ENCODE measurements around the gene CPEB4.
A peak's percentile ranks its signal among the peaks of the same experiment; 100 is the strongest.

CPEB4 gene

DNA sequence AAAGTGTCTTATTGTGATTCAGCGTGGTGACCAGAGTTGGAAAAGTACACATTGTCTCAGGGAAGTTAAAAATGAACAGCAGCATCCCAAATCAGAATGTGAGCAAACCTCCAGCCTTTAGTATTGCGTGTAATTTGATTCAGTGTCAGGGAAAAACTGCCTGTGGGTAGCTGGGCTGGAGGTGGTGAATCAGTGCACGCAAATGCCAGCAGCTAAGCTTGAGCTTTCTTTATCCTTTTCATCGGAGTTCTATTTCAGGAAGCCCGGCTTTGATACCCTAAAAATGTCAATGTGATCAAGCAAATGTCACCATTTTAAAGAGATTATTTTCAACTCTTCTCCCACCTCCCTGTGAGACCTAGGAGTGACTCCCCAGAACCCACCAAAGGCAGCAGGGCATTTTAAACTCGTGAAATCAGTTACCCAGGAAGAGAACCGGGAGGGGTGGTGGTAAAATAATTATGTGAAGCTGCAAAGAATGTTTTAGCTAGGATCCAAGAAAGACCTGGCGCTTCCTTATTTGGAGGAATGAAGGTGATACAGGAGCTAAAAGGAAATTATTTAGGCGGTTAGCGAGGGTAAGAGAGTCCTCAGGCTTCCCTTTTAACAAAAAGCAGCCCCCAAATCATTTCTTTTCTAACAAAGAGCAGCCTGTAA, 75.2 kb downstream of the CPEB4 start:
- TF ChIP-seq CTCF (IDR thresholded peaks at IDR 0.05; ENCODE audit: low read depth, low read length): no peak
- peak overlapping the region; percentile 22 for H3K4me3 ChIP-seq (ENCODE audit: low read depth, low read length)

DNA sequence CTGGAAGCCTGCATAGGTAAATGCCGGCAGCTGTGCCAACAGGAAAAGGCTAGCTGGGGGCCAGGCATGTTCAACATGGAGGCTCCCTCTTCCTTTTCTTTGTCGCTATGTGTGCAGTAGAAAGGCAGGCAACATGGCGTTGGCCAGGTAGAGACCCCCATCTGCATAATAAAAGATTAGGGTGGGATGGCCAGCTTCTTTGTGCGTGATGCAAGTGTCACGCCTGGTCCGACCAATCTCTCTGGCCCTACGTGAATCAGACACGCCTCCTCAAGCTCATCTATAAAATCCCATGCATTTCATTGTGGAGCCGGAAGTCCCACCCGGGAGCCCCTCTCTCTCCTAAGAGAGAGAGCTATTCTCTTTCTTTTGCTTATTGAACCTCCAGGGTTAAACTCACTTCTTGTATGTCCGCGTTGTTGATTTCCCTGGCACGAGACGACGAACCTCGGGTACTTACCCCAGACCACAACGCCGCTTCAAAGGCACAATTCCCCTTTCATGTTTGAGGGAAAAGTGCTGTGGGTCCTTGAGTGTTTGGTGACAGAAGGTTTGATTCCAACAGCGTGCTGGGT, 75.8 kb downstream of the CPEB4 start:
- TF ChIP-seq CTCF (IDR thresholded peaks at IDR 0.05; ENCODE audit: low read depth, low read length): no peak
- H3K4me3 ChIP-seq (ENCODE audit: low read depth, low read length): no peak overlapping the region

- TF ChIP-seq CTCF (IDR thresholded peaks at IDR 0.05; ENCODE audit: low read depth, low read length): no peak
- H3K4me3 ChIP-seq (ENCODE audit: low read depth, low read length): no peak overlapping the region
These were observed 76.4 kb downstream of the CPEB4 start for GRCh38 chr5:173964506-173964905.

- H3K4me3 ChIP-seq (ENCODE audit: low read depth, low read length): no peak overlapping the region
- TF ChIP-seq CTCF (IDR thresholded peaks at IDR 0.05; ENCODE audit: low read depth, low read length): no peak
These were observed 79.1 kb downstream of the CPEB4 start for GRCh38 chr5:173967241-173967640.

DNA sequence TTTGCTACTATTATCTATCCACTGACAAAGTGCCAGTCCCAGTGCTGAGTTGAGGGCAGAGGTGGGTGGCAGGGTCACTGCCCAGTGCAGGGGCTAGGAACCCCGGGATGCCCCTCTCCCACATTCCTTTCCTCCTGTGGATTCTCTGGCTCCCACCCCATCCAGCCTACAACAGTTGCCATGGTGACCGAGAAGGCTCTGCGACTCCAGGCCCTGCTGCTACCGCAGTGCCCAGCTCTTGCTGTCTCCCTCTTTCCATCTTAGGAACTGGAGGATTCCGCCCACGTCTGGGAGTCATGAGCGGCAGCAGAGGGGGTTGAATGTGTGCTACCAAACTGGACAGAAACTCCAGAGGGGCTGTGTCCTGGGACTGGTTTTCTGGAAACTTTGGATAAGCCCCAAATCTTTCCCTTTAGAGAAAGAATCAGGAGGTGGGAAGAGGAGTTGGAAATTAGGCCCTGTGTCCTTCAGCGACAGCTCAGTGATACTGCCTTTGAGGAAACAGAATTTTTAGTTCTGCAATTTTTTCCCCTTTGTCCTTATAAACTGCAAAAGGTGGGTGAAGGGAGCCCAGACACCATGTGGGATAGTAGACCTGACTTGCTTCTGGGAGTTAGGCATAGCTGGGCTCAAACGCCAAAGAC, 80.1 kb downstream of the CPEB4 start:
- no peak for TF ChIP-seq CTCF (IDR thresholded peaks at IDR 0.05; ENCODE audit: low read depth, low read length)
- H3K4me3 ChIP-seq (ENCODE audit: low read depth, low read length): no peak overlapping the region

DNA sequence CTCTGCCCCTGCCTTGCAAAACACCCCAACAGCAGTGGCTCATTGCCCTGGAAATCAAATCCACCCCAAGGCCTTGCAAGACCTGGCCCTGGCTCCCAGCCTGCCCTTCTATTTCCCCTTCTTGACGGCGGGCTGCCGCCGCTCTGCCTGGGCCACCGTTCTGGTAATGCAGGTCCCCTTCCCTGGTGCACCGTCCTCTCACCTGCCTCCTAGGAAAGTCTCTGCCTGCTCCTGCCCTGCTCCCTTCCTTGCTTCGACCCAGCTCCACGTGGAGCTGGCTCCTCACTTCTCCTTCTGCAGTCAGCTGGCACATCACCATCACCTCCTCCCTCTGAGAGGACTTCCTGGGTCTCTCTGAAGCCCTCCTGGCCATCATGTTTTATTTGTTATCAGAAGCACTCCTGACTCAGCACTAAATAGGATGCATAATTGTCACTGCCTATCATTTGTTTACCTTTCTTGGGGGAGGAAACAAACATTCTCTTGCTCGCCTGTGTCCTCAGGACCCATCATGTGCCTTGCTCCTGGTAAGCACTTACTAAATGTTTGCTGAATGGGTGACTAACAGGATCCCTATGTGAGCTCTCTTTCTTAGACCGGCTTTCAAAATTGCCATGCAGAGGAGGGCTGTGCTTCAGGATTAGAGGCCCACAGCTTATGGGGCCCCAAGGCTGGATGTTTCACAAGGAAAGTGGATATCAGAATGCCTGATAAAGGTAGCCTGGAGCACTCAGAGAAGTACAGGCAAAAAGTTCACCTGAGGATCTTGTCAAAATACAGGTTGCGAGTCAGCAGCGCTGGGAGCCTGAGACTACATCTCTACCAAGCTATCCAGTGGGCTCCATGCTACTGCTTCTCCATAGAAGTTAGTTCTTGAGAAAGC, 81.3 kb downstream of the CPEB4 start:
- no peak overlapping the region for H3K4me3 ChIP-seq (ENCODE audit: low read depth, low read length)
- no peak for TF ChIP-seq CTCF (IDR thresholded peaks at IDR 0.05; ENCODE audit: low read depth, low read length)

Measured in WI38 (cell line).